ENCODE measurements around the gene GVQW3.

Gene GVQW3

GRCh38 chr11:76448506-76448905, 67.4 kb downstream of the GVQW3 start:
- no peak for DNase-seq

GRCh38 chr11:76453248-76453647, 72.1 kb downstream of the GVQW3 start:
- DNase-seq: no peak

GRCh38 chr11:76455331-76455730, 74.2 kb downstream of the GVQW3 start:
- no peak for DNase-seq

DNA sequence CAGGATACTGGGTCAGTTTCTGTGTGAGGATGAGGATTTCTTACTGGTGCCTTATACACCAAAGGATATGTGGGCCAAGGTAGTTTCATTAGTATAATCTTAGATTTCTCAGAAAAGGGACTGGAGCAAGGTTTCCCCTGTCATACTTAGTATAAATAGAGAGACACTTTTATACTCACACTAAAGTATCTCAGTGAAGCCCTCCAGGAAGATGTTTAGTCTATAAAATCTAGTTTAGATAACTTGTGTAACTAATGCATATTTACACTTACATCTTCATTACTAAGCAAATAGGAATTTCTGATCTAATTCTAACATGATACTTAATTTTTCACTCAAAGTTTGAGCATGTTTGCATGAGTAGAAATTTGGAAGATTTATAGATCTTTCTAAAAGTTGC, 74.8 kb downstream of the GVQW3 start:
- DNase-seq: no peak

- no peak for DNase-seq
Observed at GRCh38 chr11:76456571-76456970, 75.4 kb downstream of the GVQW3 start.
